Gastrocnemius medialis (tissue), 4 donors: ENCODE measurements around the gene ITIH3. TPM values are rescaled to one million over a fixed set of nuclear protein-coding genes. Genes with fewer than 3 reads are reported as not detected.

Source experiments
- ATAC-seq, 2 donors: fragments of 150-250 bp; one replicate each; pipeline ENCODE4 v1.9.1; 2016
- DNase-seq, 2 donors: peaks; one replicate each; pipeline ENCODE4 v3.0.0-alpha.2; 2019
- H3K27ac ChIP-seq, 4 donors: fragments of 200-600 bp; sonication (generic); 1 replicate in 1 of 4; 2 replicates in 3 of 4; pipeline ENCODE4 v1.5.1; 2016 to 2018; ENCODE audit warnings: mild to moderate bottlenecking in 2 of 4, moderate library complexity in 1 of 4
- H3K27me3 ChIP-seq, 3 donors: fragments of 200-600 bp; sonication (generic) in 2 of 3; 1 replicate in 1 of 3; 2 replicates in 2 of 3; pipeline versions ENCODE4 v1.5.1 to v1.6.0; 2016 to 2019; ENCODE audit warnings: mild to moderate bottlenecking in 1 of 3, moderate library complexity in 1 of 3
- H3K36me3 ChIP-seq, 2 donors: fragments of 200-600 bp; sonication (generic) in 1 of 2; one replicate each; pipeline ENCODE4 v1.5.1; 2017 to 2018
- H3K4me1 ChIP-seq, 2 donors: fragments of 200-600 bp; sonication (generic) in 1 of 2; one replicate each; pipeline ENCODE4 v1.5.1; 2016 to 2017; ENCODE audit warnings: mild to moderate bottlenecking in 2 of 2
- H3K4me3 ChIP-seq, 4 donors: fragments of 200-600 bp; sonication (generic) in 3 of 4; 1 replicate in 1 of 4; 2 replicates in 3 of 4; pipeline ENCODE4 v1.5.1; 2016 to 2019; ENCODE audit warnings: mild to moderate bottlenecking in 2 of 4
- H3K9me3 ChIP-seq, 3 donors: fragments of 200-600 bp; sonication (generic) in 2 of 3; 1 replicate in 1 of 3; 2 replicates in 2 of 3; pipeline ENCODE4 v1.5.1; 2016 to 2019
- CTCF ChIP-seq, 5 experiments: fragments of 450-650 bp in 3 of 5; fragments of 200-600 bp in 2 of 5; sonication (generic) in 2 of 5; IDR thresholded peaks in 4 of 5; conservative IDR thresholded peaks in 1 of 5; 1 replicate in 4 of 5; 2 replicates in 1 of 5; pipeline ENCODE4 v1.5.1; 2016 to 2019; ENCODE audit warnings: antibody characterized with exemption in 5 of 5, mild to moderate bottlenecking in 3 of 5, moderate library complexity in 3 of 5
- POLR2A ChIP-seq, 2 donors: fragments of 450-650 bp; IDR thresholded peaks; one replicate each; pipeline ENCODE4 v1.6.1; 2017; ENCODE audit warnings: antibody characterized with exemption in 2 of 2, mild to moderate bottlenecking in 2 of 2, moderate library complexity in 2 of 2
- in situ Hi-C, 4 donors: fragments of 200-750 bp; cut with MboI; loops; one replicate each; pipeline versions ENCODE4 v1.15.0 to v1.8.0; 2017; ENCODE audit warnings: low sequenced_read_pairs in 4 of 4
- intact Hi-C: fragments of 100-400 bp; cut with DNase I; formaldehyde crosslinking; loops from one replicate; pipeline ENCODE4 v1.15.1; 2023; ENCODE audit warnings: low total_unique reads
- total RNA-seq, 4 donors: library from RNA; depleted of rRNA; stranded (reverse); fragments of >200 nt; gene quantifications; one replicate each; pipeline versions ENCODE4 v1.1.0 to v1.2.3, GENCODE V29; 2016

Gene ITIH3
- total RNA-seq, result 1 to 10 TPM in 2 of 4 donors, under 1 TPM in 2; 0.66 to 3.1 (median 1.5) TPM

- DNase-seq, result no peak
- Histone ChIP-seq H3K27me3 (no peaks in the 10 kb centered on the region), H3K27ac (no peak within 1 kb of the TSS), H3K36me3 (no peaks in the 10 kb centered on the region), H3K9me3 (no peaks in the 10 kb centered on the region), H3K4me1 (no peaks in the 10 kb centered on the region), H3K4me3 (no peak within 1 kb of the TSS)
- no peak for TF ChIP-seq POLR2A (IDR thresholded peaks at IDR 0.05)
- in situ Hi-C loops (no loop called here), intact Hi-C loops (no loop called here)
- ATAC-seq, result no peak
These were observed at the start of gene ITIH3 for GRCh38 chr3:52794612-52795099. TSS of gene ITIH3 (plus strand) at chr3:52794796. CDS start at chr3:52794804, 8 bp downstream.

- intact Hi-C loops, result no loop called here
- TF ChIP-seq CTCF (IDR thresholded peaks at IDR 0.05 in 4 of 5, conservative IDR thresholded peaks at IDR 0.05 in 1 of 5) (no peak), POLR2A (IDR thresholded peaks at IDR 0.05) (no peak)
- ATAC-seq, result no peak
- Histone ChIP-seq H3K27ac (no peak overlapping the region), H3K4me1 (no peaks in the 10 kb centered on the region), H3K27me3 (no peaks in the 10 kb centered on the region), H3K36me3 (peaks cover 0 to 66% of the 10 kb centered on the region in 2 donors), H3K4me3 (no peak overlapping the region), H3K9me3 (no peaks in the 10 kb centered on the region)
- in situ Hi-C loops, result no loop called here
- DNase-seq, result no peak
These were observed 42.4 kb upstream of the ITIH3 start for GRCh38 chr3:52752045-52752660.

GRCh38 chr3:52754373-52754772 lies 40.2 kb upstream of the ITIH3 start:
- no peak for TF ChIP-seq POLR2A (IDR thresholded peaks at IDR 0.05)
- TF ChIP-seq CTCF (IDR thresholded peaks at IDR 0.05 in 4 of 5, conservative IDR thresholded peaks at IDR 0.05 in 1 of 5), result no peak
- Histone ChIP-seq H3K27me3 (no peaks in the 10 kb centered on the region), H3K27ac (no peak overlapping the region), H3K4me3 (no peak overlapping the region), H3K36me3 (peaks cover 0 to 61% of the 10 kb centered on the region in 2 donors), H3K9me3 (no peaks in the 10 kb centered on the region), H3K4me1 (no peaks in the 10 kb centered on the region)
- in situ Hi-C loops, result no loop called here
- DNase-seq (no peak), ATAC-seq (no peak)
- intact Hi-C loops, result no loop called here

GRCh38 chr3:52756141-52756540 lies 38.5 kb upstream of the ITIH3 start:
- in situ Hi-C loops, result no loop called here
- no peak overlapping the region for H3K27ac ChIP-seq
- H3K9me3 ChIP-seq, result no peaks in the 10 kb centered on the region
- H3K36me3 ChIP-seq, result peaks cover 0 to 59% of the 10 kb centered on the region in 2 donors
- intact Hi-C loops, result no loop called here
- no peak overlapping the region for H3K4me3 ChIP-seq
- H3K27me3 ChIP-seq, result no peaks in the 10 kb centered on the region
- DNase-seq (no peak), ATAC-seq (no peak)
- TF ChIP-seq CTCF (IDR thresholded peaks at IDR 0.05 in 4 of 5, conservative IDR thresholded peaks at IDR 0.05 in 1 of 5) (no peak), POLR2A (IDR thresholded peaks at IDR 0.05) (no peak)
- no peaks in the 10 kb centered on the region for H3K4me1 ChIP-seq

- in situ Hi-C loops (no loop called here), intact Hi-C loops (no loop called here)
- Histone ChIP-seq H3K4me3 (no peak overlapping the region), H3K9me3 (no peaks in the 10 kb centered on the region), H3K27ac (peak overlapping the region; percentile 12 to 66 (median 59)), H3K36me3 (peaks cover 0 to 68% of the 10 kb centered on the region in 2 donors), H3K27me3 (no peaks in the 10 kb centered on the region), H3K4me1 (peaks cover 0 to 9% of the 10 kb centered on the region in 2 donors)
- TF ChIP-seq POLR2A (IDR thresholded peaks at IDR 0.05), result no peak
- no peak for TF ChIP-seq CTCF (IDR thresholded peaks at IDR 0.05 in 4 of 5, conservative IDR thresholded peaks at IDR 0.05 in 1 of 5)
- ATAC-seq (peak; percentile 90 to 95), DNase-seq (peak in 1 of 2 donors; percentile 48)
These were observed 31.1 kb upstream of the ITIH3 start for GRCh38 chr3:52763466-52763865.
